Left ventricle myocardium inferior (tissue), 1 donor: ENCODE results near the gene KRT84. TPM values are rescaled to one million over a fixed set of nuclear protein-coding genes. Genes with fewer than 3 reads are reported as not detected.

Source experiments
- DNase-seq: peaks from one replicate; pipeline ENCODE4 v3.0.0-alpha.2; 2020
- H3K27ac ChIP-seq: fragments of 200-600 bp; replicated peaks from 2 replicates; pipeline ENCODE4 v1.8.0; 2021
- H3K27me3 ChIP-seq: fragments of 200-600 bp; 2 replicates; pipeline ENCODE4 v1.8.0; 2021; ENCODE audit warnings: low read depth
- H3K36me3 ChIP-seq: fragments of 200-600 bp; 2 replicates; pipeline ENCODE4 v1.8.0; 2021
- H3K4me1 ChIP-seq: fragments of 200-600 bp; 2 replicates; pipeline ENCODE4 v1.8.0; 2021
- H3K4me3 ChIP-seq: fragments of 200-600 bp; 2 replicates; pipeline ENCODE4 v1.8.0; 2021; ENCODE audit warnings: mild to moderate bottlenecking, moderate library complexity
- H3K9me3 ChIP-seq: fragments of 200-600 bp; replicated peaks from 2 replicates; pipeline ENCODE4 v1.8.0; 2021
- CTCF ChIP-seq: fragments of 200-600 bp; IDR thresholded peaks from 2 replicates; pipeline ENCODE4 v1.8.0; 2021; ENCODE audit warnings: antibody characterized with exemption, mild to moderate bottlenecking, borderline replicate concordance
- intact Hi-C: fragments of 100-400 bp; cut with micrococcal nuclease; formaldehyde crosslinking; loops from one replicate; pipeline ENCODE4 v1.11.0; 2022
- total RNA-seq: library from RNA; stranded (reverse); fragmentation: NEBNext Ultra II Directional; extraction: Animal tissue kit (Norgen Biotek cat#: 25700); gene quantifications from one replicate; pipeline ENCODE4 v1.2.1, GENCODE V29; 2021
- donor health status: DM: no; HTN: yes; CAD: no; lungs with severe emphysema.

Gene KRT84
- total RNA-seq, 1 donor from 2014 or later = not detected

DNA sequence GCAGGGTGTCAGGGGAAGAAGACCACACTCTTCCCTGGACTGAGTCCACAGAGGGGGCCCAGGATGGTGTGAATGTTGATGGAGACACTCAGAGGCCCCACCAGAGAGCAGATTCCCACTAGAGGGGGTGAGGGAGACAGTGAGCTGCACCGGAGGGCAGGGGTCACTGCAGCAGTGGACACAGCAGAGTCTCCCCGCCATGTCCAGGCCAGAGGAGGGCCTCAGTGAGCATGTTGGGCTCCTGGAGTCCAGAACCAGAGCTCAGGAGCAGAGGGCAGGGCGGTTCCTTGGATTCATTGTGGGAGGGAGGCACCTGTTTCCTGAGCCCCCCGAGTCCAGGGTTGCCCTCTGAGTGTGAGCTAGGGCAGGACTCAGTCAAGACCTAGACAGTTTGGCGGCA, 22.5 kb upstream of the KRT84 start:
- Histone ChIP-seq H3K36me3 (no peaks in the 10 kb centered on the region), H3K4me3 (no peak overlapping the region), H3K9me3 (no peaks in the 10 kb centered on the region), H3K4me1 (peaks cover 6% of the 10 kb centered on the region), H3K27ac (no peak overlapping the region), H3K27me3 (peaks cover 53% of the 10 kb centered on the region)
- intact Hi-C loops = no loop called here
- DNase-seq = no peak
- no peak for TF ChIP-seq CTCF

DNA sequence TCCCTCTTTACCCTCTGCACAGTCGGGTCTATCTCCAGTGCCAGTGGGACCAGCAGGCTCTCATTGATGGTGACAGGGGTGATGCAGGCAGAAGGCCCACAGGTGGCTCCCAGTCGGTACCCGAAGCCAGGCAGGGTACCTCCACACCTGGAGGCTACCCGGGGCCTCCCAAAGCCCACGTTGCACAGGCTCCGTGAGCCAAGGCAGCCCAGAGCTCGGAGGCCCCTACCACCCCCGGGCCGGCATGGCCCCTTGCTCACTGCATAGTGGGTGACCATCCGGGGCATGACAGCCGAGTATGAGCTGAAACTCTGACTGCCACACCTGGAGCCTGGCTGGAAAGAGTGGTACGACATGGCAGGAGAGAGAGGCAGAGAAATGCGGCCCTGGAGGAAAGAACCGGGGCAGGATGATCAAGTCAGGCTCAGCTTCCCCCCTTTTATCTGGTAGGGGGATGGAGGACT, 20.5 kb upstream of the KRT84 start, which contains the start of gene KRT82:
Gene KRT82, minus strand, starts transcription at position 414 of the 464 bp plus-strand sequence. Its CDS starts 58 bp downstream, at position 356.
- Histone ChIP-seq H3K4me1 (peaks cover under 1% of the 10 kb centered on the region), H3K27ac (no peak within 1 kb of the TSS), H3K36me3 (no peaks in the 10 kb centered on the region), H3K4me3 (no peak within 1 kb of the TSS), H3K27me3 (peaks cover 47% of the 10 kb centered on the region), H3K9me3 (no peaks in the 10 kb centered on the region)
- DNase-seq = no peak
- intact Hi-C loops = no loop called here
- no peak for TF ChIP-seq CTCF

GRCh38 chr12:52404951-52405350, 19.5 kb upstream of the KRT84 start:
- Histone ChIP-seq H3K27ac (no peak overlapping the region), H3K36me3 (no peaks in the 10 kb centered on the region), H3K27me3 (peaks cover 56% of the 10 kb centered on the region), H3K9me3 (no peaks in the 10 kb centered on the region), H3K4me3 (no peak overlapping the region), H3K4me1 (no peaks in the 10 kb centered on the region)
- no peak for TF ChIP-seq CTCF
- intact Hi-C loops = no loop called here
- DNase-seq = no peak

- Histone ChIP-seq H3K9me3 (no peaks in the 10 kb centered on the region), H3K4me3 (no peak overlapping the region), H3K27me3 (peaks cover 69% of the 10 kb centered on the region), H3K4me1 (no peaks in the 10 kb centered on the region), H3K36me3 (no peaks in the 10 kb centered on the region), H3K27ac (no peak overlapping the region)
- TF ChIP-seq CTCF = no peak
- no peak for DNase-seq
- intact Hi-C loops = no loop called here
Measured at GRCh38 chr12:52403561-52403960, 18.1 kb upstream of the KRT84 start.

- Histone ChIP-seq H3K27ac (no peak overlapping the region), H3K27me3 (peaks cover 69% of the 10 kb centered on the region), H3K4me3 (no peak overlapping the region), H3K9me3 (no peaks in the 10 kb centered on the region), H3K36me3 (no peaks in the 10 kb centered on the region), H3K4me1 (no peaks in the 10 kb centered on the region)
- intact Hi-C loops = no loop called here
- DNase-seq = no peak
- no peak for TF ChIP-seq CTCF
Measured at GRCh38 chr12:52402873-52403540, 17.6 kb upstream of the KRT84 start.
